OCI-LY3 (cell line): ENCODE measurements around the gene PCBP3.

ENCODE experiments used
- H2AFZ ChIP-seq: fragments of 200-600, 300-600 bp; shearing (Covaris generic); 2 replicates; pipeline ENCODE4 v1.6.0; 2014; ENCODE audit warnings: antibody characterized with exemption, low read depth, low read length
- H3K27ac ChIP-seq: fragments of 200-600, 300-600 bp; sonication (generic); 2 replicates; pipeline ENCODE4 v1.5.1; 2014; ENCODE audit warnings: mild to moderate bottlenecking, low read length, moderate library complexity, mixed read lengths
- H3K27me3 ChIP-seq: fragments of 200-600, 300-600 bp; sonication (generic); 2 replicates; pipeline ENCODE4 v1.6.1; 2014; ENCODE audit warnings: low read depth, low read length, mixed read lengths
- H3K36me3 ChIP-seq: fragments of 200-600, 300-600 bp; sonication (generic); replicated peaks from 2 replicates; pipeline ENCODE3; 2014; ENCODE audit warnings: low read depth, low read length, mixed read lengths
- H3K4me1 ChIP-seq: fragments of 300-600, 200-600 bp; sonication (generic); 2 replicates; pipeline ENCODE4 v1.6.1; 2014; ENCODE audit warnings: low read length, mixed read lengths
- H3K4me2 ChIP-seq: fragments of 200-600, 300-600 bp; sonication (generic); 2 replicates; pipeline ENCODE4 v1.6.1; 2014; ENCODE audit warnings: low read length, mixed read lengths
- H3K4me3 ChIP-seq: fragments of 300-600, 200-600 bp; sonication (generic); 2 replicates; pipeline ENCODE4 v1.5.1; 2014; ENCODE audit warnings: antibody characterized with exemption, mild to moderate bottlenecking, low read length, moderate library complexity
- H3K79me2 ChIP-seq: fragments of 300-600, 200-600 bp; shearing (Covaris generic); 2 replicates; pipeline ENCODE4 v1.6.1; 2014; ENCODE audit warnings: mild to moderate bottlenecking, low read length, mixed read lengths
- H3K9ac ChIP-seq: fragments of 300-600, 200-600 bp; shearing (Covaris generic); 2 replicates; pipeline ENCODE4 v1.6.0; 2014; ENCODE audit warnings: mild to moderate bottlenecking, low read length, moderate library complexity
- H3K9me3 ChIP-seq: fragments of 200-600, 300-600 bp; shearing (Covaris generic); 2 replicates; pipeline ENCODE4 v1.6.1; 2014; ENCODE audit warnings: low read length, mixed read lengths; ENCODE audit not compliant: insufficient read depth
- H4K20me1 ChIP-seq: fragments of 200-600, 300-600 bp; sonication (generic); 2 replicates; pipeline ENCODE4 v1.6.1; 2016; ENCODE audit warnings: low read length, mixed read lengths; ENCODE audit not compliant: insufficient read depth
- EZH2phosphoT487 ChIP-seq: fragments of 200-600 bp; shearing (Covaris generic); IDR thresholded peaks from 2 replicates; pipeline ENCODE4 v1.6.1; 2018; ENCODE audit warnings: antibody characterized with exemption, mixed run types, low read depth
- TF ChIP-seq, protein P1 (sequence below): fragments of 200-600, 300-600 bp; sonication (generic); IDR thresholded peaks from 2 replicates; pipeline ENCODE4 v1.5.1; 2014; ENCODE audit warnings: antibody characterized with exemption, low read length, low read depth

PCBP3 gene

DNA sequence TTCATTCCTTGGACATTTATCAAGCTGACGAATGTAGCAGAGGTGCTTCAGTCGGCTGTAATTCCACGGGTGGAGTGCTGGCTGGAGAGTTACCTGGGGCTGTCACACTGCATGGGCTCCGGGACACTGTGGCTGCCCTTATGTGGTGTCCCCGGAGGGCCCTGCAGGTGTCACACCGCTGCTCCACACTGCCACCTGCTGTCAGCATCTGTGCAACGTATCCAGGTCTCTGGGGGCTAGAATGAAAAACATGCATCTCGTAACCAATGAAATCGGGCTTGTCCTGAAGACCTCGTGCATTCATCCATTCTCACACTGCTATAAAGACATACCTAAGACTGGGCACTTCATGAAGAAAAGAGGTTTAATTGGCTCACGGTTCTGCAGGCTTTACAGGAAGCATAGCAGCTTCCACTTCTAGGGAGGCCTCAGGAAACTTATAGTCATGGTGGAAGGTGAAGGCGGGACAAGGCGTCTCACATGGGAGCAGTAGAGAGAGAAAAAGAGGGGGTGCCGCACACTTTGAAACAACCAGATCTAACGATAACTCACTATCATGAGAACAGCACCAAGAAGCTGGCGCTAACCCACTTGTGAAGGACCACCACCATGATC lies 46.7 kb upstream of the PCBP3 start:
- Histone ChIP-seq H3K4me1 (peaks cover 11% of the 10 kb centered on the region), H3K9me3 (no peaks in the 10 kb centered on the region), H3K4me2 (no peak overlapping the region), H3K36me3 (no peaks in the 10 kb centered on the region), H3K4me3 (no peak overlapping the region), H3K79me2 (no peaks in the 10 kb centered on the region), H2AFZ (peak overlapping the region; percentile 60; the same call in 1 of the 2 replicates), H3K27ac (no peak overlapping the region), H4K20me1 (no peaks in the 10 kb centered on the region), H3K9ac (no peak overlapping the region), H3K27me3 (no peaks in the 10 kb centered on the region)
- TF ChIP-seq, protein P1, sequence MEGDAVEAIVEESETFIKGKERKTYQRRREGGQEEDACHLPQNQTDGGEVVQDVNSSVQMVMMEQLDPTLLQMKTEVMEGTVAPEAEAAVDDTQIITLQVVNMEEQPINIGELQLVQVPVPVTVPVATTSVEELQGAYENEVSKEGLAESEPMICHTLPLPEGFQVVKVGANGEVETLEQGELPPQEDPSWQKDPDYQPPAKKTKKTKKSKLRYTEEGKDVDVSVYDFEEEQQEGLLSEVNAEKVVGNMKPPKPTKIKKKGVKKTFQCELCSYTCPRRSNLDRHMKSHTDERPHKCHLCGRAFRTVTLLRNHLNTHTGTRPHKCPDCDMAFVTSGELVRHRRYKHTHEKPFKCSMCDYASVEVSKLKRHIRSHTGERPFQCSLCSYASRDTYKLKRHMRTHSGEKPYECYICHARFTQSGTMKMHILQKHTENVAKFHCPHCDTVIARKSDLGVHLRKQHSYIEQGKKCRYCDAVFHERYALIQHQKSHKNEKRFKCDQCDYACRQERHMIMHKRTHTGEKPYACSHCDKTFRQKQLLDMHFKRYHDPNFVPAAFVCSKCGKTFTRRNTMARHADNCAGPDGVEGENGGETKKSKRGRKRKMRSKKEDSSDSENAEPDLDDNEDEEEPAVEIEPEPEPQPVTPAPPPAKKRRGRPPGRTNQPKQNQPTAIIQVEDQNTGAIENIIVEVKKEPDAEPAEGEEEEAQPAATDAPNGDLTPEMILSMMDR: peak; percentile 70
- TF ChIP-seq EZH2phosphoT487: no peak

DNA sequence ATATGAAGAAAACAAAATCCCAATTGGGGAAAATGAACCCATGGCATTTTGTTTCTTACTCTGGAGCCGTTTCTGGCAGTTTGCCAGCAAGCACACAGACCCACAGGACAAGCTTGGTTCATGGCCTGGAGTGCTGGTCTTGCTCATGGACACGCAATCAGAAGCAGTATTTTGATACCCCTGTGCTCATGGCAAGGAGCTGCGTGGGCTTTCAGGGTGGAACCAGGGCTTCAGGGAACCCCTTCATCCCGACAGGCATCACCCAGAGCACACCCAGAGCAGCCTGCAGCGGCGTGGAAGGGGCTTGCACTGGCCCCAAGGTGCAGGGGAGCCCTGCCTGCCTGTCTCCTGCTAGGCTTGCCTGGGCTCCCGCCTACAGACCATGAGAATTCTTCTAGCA lies 45.4 kb upstream of the PCBP3 start:
- TF ChIP-seq EZH2phosphoT487: no peak
- TF ChIP-seq, protein P1: no peak
- H3K36me3 ChIP-seq: no peaks in the 10 kb centered on the region
- H3K27me3 ChIP-seq: no peaks in the 10 kb centered on the region
- no peaks in the 10 kb centered on the region for H4K20me1 ChIP-seq
- no peak overlapping the region for H3K9ac ChIP-seq
- no peaks in the 10 kb centered on the region for H3K4me1 ChIP-seq
- no peak overlapping the region for H3K4me2 ChIP-seq
- no peak overlapping the region for H3K4me3 ChIP-seq
- no peaks in the 10 kb centered on the region for H3K79me2 ChIP-seq
- H3K27ac ChIP-seq: no peak overlapping the region
- no peak overlapping the region for H2AFZ ChIP-seq
- H3K9me3 ChIP-seq: no peaks in the 10 kb centered on the region

DNA sequence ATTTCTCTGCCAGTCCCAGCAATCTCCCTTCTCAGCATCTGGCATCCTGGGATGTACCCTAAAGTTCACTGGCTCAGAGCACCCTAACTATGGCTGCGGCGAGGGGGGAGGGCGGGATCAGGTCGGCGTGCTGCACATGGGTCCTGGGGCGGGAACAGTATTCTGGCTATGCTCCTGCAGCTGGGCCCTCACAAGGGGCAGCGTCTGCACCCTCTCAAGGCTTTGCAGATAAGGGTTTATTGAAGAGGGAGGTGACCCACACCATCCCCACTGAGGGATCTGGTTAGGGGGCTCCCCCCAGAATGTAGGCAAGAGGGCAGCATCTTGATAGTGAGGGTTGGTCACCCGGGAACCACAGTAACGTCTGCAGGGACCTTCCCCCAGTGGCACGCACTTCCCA lies 44.9 kb upstream of the PCBP3 start:
- no peaks in the 10 kb centered on the region for H4K20me1 ChIP-seq
- H3K27ac ChIP-seq: no peak overlapping the region
- H3K79me2 ChIP-seq: no peaks in the 10 kb centered on the region
- no peak overlapping the region for H3K9ac ChIP-seq
- no peak overlapping the region for H3K4me3 ChIP-seq
- no peaks in the 10 kb centered on the region for H3K9me3 ChIP-seq
- no peak overlapping the region for H3K4me2 ChIP-seq
- no peaks in the 10 kb centered on the region for H3K4me1 ChIP-seq
- no peak for TF ChIP-seq EZH2phosphoT487
- TF ChIP-seq, protein P1: no peak
- H2AFZ ChIP-seq: no peak overlapping the region
- no peaks in the 10 kb centered on the region for H3K36me3 ChIP-seq
- no peaks in the 10 kb centered on the region for H3K27me3 ChIP-seq

DNA sequence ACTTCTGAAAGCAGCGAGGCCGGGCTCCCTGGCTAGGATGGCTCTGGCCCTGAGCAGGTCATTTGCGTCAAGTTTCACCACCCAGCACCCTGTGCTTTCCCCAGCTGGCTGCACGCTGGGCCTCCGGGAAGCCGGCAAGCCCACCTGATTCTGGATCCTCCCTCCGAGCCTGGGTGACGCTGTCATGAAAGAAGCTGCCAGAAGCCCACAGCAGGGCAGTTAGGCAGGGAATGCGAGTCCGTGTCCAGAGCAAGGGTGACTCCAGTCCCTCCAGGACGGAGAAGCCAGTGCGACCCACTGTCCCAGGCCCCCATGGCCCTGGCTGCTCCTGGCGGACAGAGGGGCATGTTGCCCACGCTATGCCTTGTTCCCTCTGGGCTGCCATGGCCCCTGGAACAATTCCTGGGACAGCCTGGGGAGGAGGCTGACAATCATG lies 44.4 kb upstream of the PCBP3 start:
- no peak overlapping the region for H2AFZ ChIP-seq
- H3K79me2 ChIP-seq: no peaks in the 10 kb centered on the region
- no peaks in the 10 kb centered on the region for H3K4me1 ChIP-seq
- H3K27me3 ChIP-seq: no peaks in the 10 kb centered on the region
- no peak overlapping the region for H3K4me2 ChIP-seq
- no peaks in the 10 kb centered on the region for H3K36me3 ChIP-seq
- no peaks in the 10 kb centered on the region for H4K20me1 ChIP-seq
- no peak overlapping the region for H3K27ac ChIP-seq
- TF ChIP-seq EZH2phosphoT487: no peak
- TF ChIP-seq, protein P1: no peak
- no peak overlapping the region for H3K9ac ChIP-seq
- H3K9me3 ChIP-seq: no peaks in the 10 kb centered on the region
- no peak overlapping the region for H3K4me3 ChIP-seq
